Liver (tissue), 3 donors: ENCODE data around the gene EMP2.

ENCODE experiments used
- CTCF ChIP-seq: fragments of 150-350 bp; IDR thresholded peaks from 2 replicates; pipeline ENCODE4 v1.5.1; 2017; ENCODE audit warnings: improper control_type of control experiment, low read depth, low read length; ENCODE audit not compliant: missing input control
- FOXA1 ChIP-seq: IDR thresholded peaks from 2 replicates; pipeline ENCODE4 v1.6.1; 2016; ENCODE audit warnings: antibody characterized with exemption
- MAX ChIP-seq: IDR thresholded peaks from 2 replicates; pipeline ENCODE4 v1.6.1; 2016; ENCODE audit warnings: antibody characterized with exemption
- RXRA ChIP-seq, 2 donors: IDR thresholded peaks; 2 replicates each; pipeline ENCODE4 v1.6.1; 2017 to 2018; ENCODE audit warnings: antibody characterized with exemption in 2 of 2, mild to moderate bottlenecking in 1 of 2
- TAF1 ChIP-seq: conservative IDR thresholded peaks from 2 replicates; pipeline ENCODE4 v1.6.1; 2016; ENCODE audit warnings: antibody characterized with exemption, mild to moderate bottlenecking
- donor health status: healthy.
- donor health status: healthy.

GRCh38 chr16:10485159-10485558, 95.2 kb downstream of the EMP2 start:
- TF ChIP-seq CTCF (no peak), FOXA1 (no peak), MAX (no peak), TAF1 (no peak), RXRA (IDR thresholded peaks at IDR 0.05) (no peak)
